ENCODE measurements around the gene SLC4A2. TPM values are rescaled to one million over a fixed set of nuclear protein-coding genes. Genes with fewer than 3 reads are reported as not detected.
A peak's percentile ranks its signal among the peaks of the same experiment; 100 is the strongest.

SLC4A2 gene
- total RNA-seq, 1 experiment from 2014 or later = 164 TPM

DNA sequence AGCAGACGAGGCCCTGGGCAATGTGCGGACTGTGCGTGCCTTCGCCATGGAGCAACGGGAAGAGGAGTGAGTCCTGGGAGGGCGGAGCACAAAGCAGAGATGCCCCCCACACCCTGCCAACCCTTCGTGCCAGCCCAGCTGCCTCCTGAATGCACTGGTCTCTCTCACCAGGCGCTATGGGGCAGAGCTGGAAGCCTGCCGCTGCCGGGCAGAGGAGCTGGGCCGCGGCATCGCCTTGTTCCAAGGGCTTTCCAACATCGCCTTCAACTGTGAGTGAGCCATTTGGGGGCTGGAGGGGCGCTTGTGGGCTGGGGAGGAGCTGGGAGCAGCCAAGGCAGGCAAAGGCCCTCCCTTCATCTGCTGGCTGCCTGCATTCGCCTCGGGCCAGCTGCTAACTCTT, 23.5 kb upstream of the SLC4A2 start:
- ATAC-seq = no peak
- Mint-ChIP-seq H3K27ac (no peak overlapping the region), H3K4me1 (no peaks in the 10 kb centered on the region), H3K27me3 (ENCODE audit: low read depth) (no peaks in the 10 kb centered on the region), H3K9me3 (no peaks in the 10 kb centered on the region), H3K36me3 (no peaks in the 10 kb centered on the region), H3K4me3 (no peak overlapping the region)
- no peak for DNase-seq (ENCODE audit: low spot score)
- ChIA-PET CTCF (interaction anchor here (1.6 kb wide), 1 partner anchor 8 kb away, joined by 4 read pairs; the partner anchor contains the start of gene ABCB8), POLR2A (no interaction called here)
- TF ChIP-seq, protein P1, sequence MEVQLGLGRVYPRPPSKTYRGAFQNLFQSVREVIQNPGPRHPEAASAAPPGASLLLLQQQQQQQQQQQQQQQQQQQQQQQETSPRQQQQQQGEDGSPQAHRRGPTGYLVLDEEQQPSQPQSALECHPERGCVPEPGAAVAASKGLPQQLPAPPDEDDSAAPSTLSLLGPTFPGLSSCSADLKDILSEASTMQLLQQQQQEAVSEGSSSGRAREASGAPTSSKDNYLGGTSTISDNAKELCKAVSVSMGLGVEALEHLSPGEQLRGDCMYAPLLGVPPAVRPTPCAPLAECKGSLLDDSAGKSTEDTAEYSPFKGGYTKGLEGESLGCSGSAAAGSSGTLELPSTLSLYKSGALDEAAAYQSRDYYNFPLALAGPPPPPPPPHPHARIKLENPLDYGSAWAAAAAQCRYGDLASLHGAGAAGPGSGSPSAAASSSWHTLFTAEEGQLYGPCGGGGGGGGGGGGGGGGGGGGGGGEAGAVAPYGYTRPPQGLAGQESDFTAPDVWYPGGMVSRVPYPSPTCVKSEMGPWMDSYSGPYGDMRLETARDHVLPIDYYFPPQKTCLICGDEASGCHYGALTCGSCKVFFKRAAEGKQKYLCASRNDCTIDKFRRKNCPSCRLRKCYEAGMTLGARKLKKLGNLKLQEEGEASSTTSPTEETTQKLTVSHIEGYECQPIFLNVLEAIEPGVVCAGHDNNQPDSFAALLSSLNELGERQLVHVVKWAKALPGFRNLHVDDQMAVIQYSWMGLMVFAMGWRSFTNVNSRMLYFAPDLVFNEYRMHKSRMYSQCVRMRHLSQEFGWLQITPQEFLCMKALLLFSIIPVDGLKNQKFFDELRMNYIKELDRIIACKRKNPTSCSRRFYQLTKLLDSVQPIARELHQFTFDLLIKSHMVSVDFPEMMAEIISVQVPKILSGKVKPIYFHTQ (CRISPR knock-in tag; IDR thresholded peaks at IDR 0.05) = no peak
- TF ChIP-seq JUN (CRISPR knock-in tag; IDR thresholded peaks at IDR 0.05) (no peak), CREB1 (CRISPR knock-in tag; IDR thresholded peaks at IDR 0.05) (no peak), NR1H2 (CRISPR knock-in tag; IDR thresholded peaks at IDR 0.05) (no peak), SMAD3 (CRISPR knock-in tag; IDR thresholded peaks at IDR 0.05; ENCODE audit: borderline replicate concordance) (no peak), FOXK1 (CRISPR knock-in tag; IDR thresholded peaks at IDR 0.05) (no peak), NFE2L1 (CRISPR knock-in tag; IDR thresholded peaks at IDR 0.05) (no peak), NR2C2 (CRISPR knock-in tag; IDR thresholded peaks at IDR 0.05) (no peak), EMX1 (CRISPR knock-in tag; IDR thresholded peaks at IDR 0.05) (no peak), ZNF263 (CRISPR knock-in tag; IDR thresholded peaks at IDR 0.05; ENCODE audit: low read depth) (no peak)
- TF ChIP-seq, protein P2, sequence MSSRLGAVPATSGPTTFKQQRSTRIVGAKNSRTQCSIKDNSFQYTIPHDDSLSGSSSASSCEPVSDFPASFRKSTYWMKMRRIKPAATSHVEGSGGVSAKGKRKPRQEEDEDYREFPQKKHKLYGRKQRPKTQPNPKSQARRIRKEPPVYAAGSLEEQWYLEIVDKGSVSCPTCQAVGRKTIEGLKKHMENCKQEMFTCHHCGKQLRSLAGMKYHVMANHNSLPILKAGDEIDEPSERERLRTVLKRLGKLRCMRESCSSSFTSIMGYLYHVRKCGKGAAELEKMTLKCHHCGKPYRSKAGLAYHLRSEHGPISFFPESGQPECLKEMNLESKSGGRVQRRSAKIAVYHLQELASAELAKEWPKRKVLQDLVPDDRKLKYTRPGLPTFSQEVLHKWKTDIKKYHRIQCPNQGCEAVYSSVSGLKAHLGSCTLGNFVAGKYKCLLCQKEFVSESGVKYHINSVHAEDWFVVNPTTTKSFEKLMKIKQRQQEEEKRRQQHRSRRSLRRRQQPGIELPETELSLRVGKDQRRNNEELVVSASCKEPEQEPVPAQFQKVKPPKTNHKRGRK (CRISPR knock-in tag; IDR thresholded peaks at IDR 0.05; ENCODE audit: borderline replicate concordance) = no peak

DNA sequence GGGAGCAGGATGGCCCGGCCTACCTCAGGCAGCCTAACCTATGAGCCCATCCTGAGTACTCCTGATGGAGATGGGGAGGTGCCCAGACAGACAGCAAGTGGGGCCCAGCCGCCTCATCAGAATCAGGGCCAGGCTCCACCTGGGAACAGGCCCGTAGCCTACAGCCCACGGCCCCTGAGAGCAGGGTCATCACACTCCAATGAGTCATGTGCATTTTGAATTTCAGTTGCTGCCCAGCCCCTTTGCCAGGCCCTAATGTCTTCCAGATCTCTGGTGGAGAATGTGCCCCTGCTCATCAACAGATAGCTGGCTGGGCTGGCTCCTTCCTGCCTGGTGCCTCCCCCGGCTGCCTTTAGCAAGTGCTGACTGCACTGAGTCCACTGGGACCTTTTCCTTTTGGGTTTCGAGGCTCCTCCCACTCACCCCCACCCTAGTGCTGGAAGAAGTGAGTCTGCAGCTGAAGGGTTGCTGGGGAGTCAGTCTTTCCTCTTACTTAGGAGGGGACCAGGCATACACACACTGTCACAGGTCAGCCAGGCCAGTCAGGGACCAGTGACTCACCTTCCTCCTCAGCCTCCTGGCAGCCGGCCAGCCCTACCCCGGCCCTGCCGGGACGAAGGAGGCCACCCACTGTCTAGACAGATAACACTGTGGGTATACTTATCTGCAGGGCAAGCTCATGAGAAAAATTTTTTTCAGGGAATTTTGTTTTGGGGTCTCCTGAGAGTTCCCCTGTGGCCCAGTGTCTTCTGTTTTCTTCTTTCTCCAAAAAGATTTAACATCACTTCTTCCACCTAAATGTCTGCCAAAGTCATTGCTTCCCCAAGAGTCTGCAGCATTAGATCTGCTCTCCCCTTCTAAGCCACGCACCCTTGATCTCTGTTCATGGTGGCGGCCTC, 20.2 kb upstream of the SLC4A2 start:
- CTCF ChIA-PET = interaction anchor here (1.0 to 1.7 kb wide), 2 partner anchors 21 to 72 kb away, joined by 3 to 6 read pairs; no protein-coding TSS in a partner anchor
- no peaks in the 10 kb centered on the region for H3K4me1 Mint-ChIP-seq
- DNase-seq (ENCODE audit: low spot score) = no peak
- TF ChIP-seq FOXK1 (CRISPR knock-in tag; IDR thresholded peaks at IDR 0.05) = no peak
- no peak for TF ChIP-seq NFE2L1 (CRISPR knock-in tag; IDR thresholded peaks at IDR 0.05)
- TF ChIP-seq, protein P3, sequence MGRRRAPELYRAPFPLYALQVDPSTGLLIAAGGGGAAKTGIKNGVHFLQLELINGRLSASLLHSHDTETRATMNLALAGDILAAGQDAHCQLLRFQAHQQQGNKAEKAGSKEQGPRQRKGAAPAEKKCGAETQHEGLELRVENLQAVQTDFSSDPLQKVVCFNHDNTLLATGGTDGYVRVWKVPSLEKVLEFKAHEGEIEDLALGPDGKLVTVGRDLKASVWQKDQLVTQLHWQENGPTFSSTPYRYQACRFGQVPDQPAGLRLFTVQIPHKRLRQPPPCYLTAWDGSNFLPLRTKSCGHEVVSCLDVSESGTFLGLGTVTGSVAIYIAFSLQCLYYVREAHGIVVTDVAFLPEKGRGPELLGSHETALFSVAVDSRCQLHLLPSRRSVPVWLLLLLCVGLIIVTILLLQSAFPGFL (CRISPR knock-in tag; IDR thresholded peaks at IDR 0.05; ENCODE audit: borderline replicate concordance) = no peak
- TF ChIP-seq, protein P4, sequence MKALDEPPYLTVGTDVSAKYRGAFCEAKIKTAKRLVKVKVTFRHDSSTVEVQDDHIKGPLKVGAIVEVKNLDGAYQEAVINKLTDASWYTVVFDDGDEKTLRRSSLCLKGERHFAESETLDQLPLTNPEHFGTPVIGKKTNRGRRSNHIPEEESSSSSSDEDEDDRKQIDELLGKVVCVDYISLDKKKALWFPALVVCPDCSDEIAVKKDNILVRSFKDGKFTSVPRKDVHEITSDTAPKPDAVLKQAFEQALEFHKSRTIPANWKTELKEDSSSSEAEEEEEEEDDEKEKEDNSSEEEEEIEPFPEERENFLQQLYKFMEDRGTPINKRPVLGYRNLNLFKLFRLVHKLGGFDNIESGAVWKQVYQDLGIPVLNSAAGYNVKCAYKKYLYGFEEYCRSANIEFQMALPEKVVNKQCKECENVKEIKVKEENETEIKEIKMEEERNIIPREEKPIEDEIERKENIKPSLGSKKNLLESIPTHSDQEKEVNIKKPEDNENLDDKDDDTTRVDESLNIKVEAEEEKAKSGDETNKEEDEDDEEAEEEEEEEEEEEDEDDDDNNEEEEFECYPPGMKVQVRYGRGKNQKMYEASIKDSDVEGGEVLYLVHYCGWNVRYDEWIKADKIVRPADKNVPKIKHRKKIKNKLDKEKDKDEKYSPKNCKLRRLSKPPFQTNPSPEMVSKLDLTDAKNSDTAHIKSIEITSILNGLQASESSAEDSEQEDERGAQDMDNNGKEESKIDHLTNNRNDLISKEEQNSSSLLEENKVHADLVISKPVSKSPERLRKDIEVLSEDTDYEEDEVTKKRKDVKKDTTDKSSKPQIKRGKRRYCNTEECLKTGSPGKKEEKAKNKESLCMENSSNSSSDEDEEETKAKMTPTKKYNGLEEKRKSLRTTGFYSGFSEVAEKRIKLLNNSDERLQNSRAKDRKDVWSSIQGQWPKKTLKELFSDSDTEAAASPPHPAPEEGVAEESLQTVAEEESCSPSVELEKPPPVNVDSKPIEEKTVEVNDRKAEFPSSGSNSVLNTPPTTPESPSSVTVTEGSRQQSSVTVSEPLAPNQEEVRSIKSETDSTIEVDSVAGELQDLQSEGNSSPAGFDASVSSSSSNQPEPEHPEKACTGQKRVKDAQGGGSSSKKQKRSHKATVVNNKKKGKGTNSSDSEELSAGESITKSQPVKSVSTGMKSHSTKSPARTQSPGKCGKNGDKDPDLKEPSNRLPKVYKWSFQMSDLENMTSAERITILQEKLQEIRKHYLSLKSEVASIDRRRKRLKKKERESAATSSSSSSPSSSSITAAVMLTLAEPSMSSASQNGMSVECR (CRISPR knock-in tag; IDR thresholded peaks at IDR 0.05; ENCODE audit: borderline replicate concordance) = no peak
- no peak for TF ChIP-seq EMX1 (CRISPR knock-in tag; IDR thresholded peaks at IDR 0.05)
- no peaks in the 10 kb centered on the region for H3K9me3 Mint-ChIP-seq
- POLR2A ChIA-PET = no interaction called here
- no peak overlapping the region for H3K27ac Mint-ChIP-seq
- peak; percentile 18 for ATAC-seq
- no peaks in the 10 kb centered on the region for H3K36me3 Mint-ChIP-seq
- no peak overlapping the region for H3K4me3 Mint-ChIP-seq
- no peaks in the 10 kb centered on the region for H3K27me3 Mint-ChIP-seq (ENCODE audit: low read depth)
